GM13977 (cell line): Measurements from ENCODE around the gene TMEM200A.

Experiments used
- DNase-seq: peaks from one replicate; pipeline ENCODE4 v3.0.0; 2012; ENCODE audit warnings: low spot score
- in situ Hi-C: fragments of 300-500 bp; cut with MboI; formaldehyde crosslinking; loops from one replicate; pipeline ENCODE4 v1.12.0; 2022; ENCODE audit warnings: low sequenced_read_pairs, low pct_unique_long_range_greater_than_20kb, mixed read lengths, inconsistent platforms; ENCODE audit not compliant: unreplicated experiment
- TF ChIP-seq, protein P1 (sequence below): IDR thresholded peaks from 2 replicates; pipeline ENCODE4 v1.5.1; 2012; ENCODE audit warnings: mild to moderate bottlenecking, control low read depth; ENCODE audit not compliant: insufficient read depth; ENCODE audit errors: extremely low read depth, missing control alignments

Gene TMEM200A

GRCh38 chr6:130437961-130438360 is 72.1 kb downstream of the TMEM200A start:
- DNase-seq, result no peak
- TF ChIP-seq, protein P1, sequence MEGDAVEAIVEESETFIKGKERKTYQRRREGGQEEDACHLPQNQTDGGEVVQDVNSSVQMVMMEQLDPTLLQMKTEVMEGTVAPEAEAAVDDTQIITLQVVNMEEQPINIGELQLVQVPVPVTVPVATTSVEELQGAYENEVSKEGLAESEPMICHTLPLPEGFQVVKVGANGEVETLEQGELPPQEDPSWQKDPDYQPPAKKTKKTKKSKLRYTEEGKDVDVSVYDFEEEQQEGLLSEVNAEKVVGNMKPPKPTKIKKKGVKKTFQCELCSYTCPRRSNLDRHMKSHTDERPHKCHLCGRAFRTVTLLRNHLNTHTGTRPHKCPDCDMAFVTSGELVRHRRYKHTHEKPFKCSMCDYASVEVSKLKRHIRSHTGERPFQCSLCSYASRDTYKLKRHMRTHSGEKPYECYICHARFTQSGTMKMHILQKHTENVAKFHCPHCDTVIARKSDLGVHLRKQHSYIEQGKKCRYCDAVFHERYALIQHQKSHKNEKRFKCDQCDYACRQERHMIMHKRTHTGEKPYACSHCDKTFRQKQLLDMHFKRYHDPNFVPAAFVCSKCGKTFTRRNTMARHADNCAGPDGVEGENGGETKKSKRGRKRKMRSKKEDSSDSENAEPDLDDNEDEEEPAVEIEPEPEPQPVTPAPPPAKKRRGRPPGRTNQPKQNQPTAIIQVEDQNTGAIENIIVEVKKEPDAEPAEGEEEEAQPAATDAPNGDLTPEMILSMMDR, result no peak
- in situ Hi-C loops, result no loop called here

DNA sequence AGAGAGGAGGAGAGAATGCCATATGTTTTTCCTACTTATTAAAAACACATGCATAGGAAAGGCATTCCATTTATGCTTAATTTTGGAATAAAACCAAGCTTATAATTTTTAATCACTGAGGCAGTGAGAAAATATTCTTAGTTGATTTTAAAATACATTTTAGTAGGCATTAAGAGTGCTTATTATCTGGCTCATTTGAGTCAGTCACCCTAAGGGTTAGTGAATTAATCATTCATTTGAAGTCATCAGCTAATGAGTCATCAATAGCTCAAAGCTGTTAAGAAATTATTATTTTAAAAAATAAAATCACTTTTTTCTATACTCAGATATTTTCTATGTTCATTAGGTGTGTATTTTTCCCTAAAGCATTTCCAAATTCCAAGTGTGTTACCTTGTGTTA is 81.6 kb downstream of the TMEM200A start:
- TF ChIP-seq, protein P1, result no peak

DNA sequence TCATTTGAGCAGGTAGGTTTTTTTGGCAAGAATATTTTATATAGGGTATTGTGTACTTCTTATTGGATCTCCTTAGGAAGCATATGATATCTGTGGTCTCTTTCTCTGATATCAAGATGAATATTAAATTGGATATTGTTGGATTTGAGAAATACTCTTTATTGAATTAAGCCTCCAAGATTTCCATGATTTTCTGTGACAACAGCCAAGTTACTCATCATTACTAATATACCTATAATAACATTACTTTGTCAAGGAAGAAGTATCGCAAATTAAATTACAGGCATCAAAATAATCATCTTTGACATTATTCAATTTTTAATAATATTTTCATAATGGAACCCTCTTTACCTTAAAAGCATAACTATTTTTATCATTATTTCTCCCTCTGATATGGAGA is 86.5 kb downstream of the TMEM200A start:
- in situ Hi-C loops, result no loop called here
- DNase-seq, result no peak
- TF ChIP-seq, protein P1, result no peak

More for the DNA sequence above, 81.6 kb downstream of the TMEM200A start:
- in situ Hi-C loops, result no loop called here
- no peak for DNase-seq

- DNase-seq, result peak; percentile 14
- TF ChIP-seq, protein P1, result no peak
- in situ Hi-C loops, result no loop called here
Measured at GRCh38 chr6:130453230-130453629, 87.4 kb downstream of the TMEM200A start.

- no peak for DNase-seq
- in situ Hi-C loops, result no loop called here
- TF ChIP-seq, protein P1, result no peak
Measured at GRCh38 chr6:130457605-130458004, 91.8 kb downstream of the TMEM200A start.

DNA sequence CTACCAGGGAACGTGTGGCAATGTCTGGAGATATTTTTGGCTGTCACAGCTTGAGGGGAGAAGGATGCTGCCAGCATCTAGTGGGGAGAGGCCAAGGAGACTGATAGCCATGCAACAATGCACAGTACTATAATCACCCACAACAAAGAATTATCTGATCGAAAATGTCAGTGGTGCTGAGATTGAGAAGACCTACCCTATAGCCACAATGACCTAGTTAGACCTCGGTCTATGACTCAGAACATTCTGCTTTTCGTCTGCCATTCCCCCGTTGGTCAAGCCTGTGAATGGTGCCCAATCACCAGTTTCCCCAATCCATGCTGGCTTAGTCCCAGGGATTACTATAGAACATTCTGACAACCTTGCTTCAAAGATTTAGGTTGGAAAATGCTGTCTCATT is 93.5 kb downstream of the TMEM200A start:
- in situ Hi-C loops, result no loop called here
- no peak for DNase-seq
- TF ChIP-seq, protein P1, result no peak

DNA sequence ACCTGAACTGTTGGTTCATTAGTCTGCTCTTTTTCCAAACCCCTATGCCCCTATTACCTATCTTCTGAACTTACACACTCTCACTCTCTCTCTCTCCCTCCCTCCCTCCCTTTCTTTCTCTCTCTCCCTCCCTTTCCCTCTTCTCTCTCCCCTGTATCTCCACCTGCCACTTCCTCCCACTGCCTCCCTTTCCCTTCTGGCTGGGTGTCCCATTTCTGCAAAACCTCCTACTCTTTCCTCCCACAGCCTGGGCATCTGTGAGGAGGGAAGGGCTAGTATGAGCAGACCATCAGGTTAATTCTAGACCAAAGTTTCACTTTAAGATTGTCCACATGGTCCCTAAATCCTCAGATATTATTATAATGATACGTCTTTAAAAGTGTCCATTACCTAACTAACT is 95.1 kb downstream of the TMEM200A start:
- in situ Hi-C loops, result no loop called here
- DNase-seq, result no peak
- TF ChIP-seq, protein P1, result no peak
